ENCODE results near the gene SLC10A3.

SLC10A3 gene

GRCh38 chrX:154471839-154472684, 18.4 kb downstream of the SLC10A3 start:
- no peaks in the 10 kb centered on the region for H3K9me3 ChIP-seq (ENCODE audit: control insufficient read depth, insufficient read depth, low read depth, low read length)
- 0 out of 2 replicates have a peak, but pooled peaks have one; percentile 25 for TF ChIP-seq ZFHX2 (tag by site-specific recombination; conservative IDR thresholded peaks at IDR 0.05)
- TF ChIP-seq GLIS1 (tag by site-specific recombination; IDR thresholded peaks at IDR 0.05): peak; percentile 68
- peak; percentile 44 for TF ChIP-seq ZIC2 (tag by site-specific recombination; IDR thresholded peaks at IDR 0.05)
- peak; percentile 46; the same call in 1 of the 2 replicates for TF ChIP-seq ZNF600 (tag by site-specific recombination; IDR thresholded peaks at IDR 0.05)
- no peak for TF ChIP-seq ZBTB6 (tag by site-specific recombination; IDR thresholded peaks at IDR 0.05)
- TF ChIP-seq SCRT2 (tag by site-specific recombination; IDR thresholded peaks at IDR 0.05): peak; percentile 95
- TF ChIP-seq SCRT1 (tag by site-specific recombination; IDR thresholded peaks at IDR 0.05; ENCODE audit: borderline replicate concordance): peak; percentile 67; the same call in 1 of the 2 replicates
- no peak for TF ChIP-seq OVOL3 (tag by site-specific recombination; IDR thresholded peaks at IDR 0.05)
- TF ChIP-seq ZBTB20 (tag by site-specific recombination; IDR thresholded peaks at IDR 0.05): peak; percentile 62
- no peak overlapping the region for H3K4me3 ChIP-seq (ENCODE audit: low read depth, low read length)
- peaks cover 0 to 64% of the 10 kb centered on the region in 2 experiments; a peak in 2 of 3 replicates for H3K36me3 ChIP-seq (ENCODE audit: control insufficient read depth in 2 of 2, insufficient read depth in 1 of 2, low read length in 2 of 2)
- no peak overlapping the region for H3K27ac ChIP-seq (ENCODE audit: extremely low read depth, low read depth, low read length)
- ChIA-PET POLR2A (interaction anchor here (0.7 to 1.3 kb wide), 2 partner anchors 9 to 18 kb away, joined by 3 to 4 read pairs; partner anchors contain the start of gene SLC10A3), CTCF (no interaction called here)
- H3K4me1 ChIP-seq (ENCODE audit: control insufficient read depth, insufficient read depth, low read length): no peaks in the 10 kb centered on the region

GRCh38 chrX:154470914-154471568, 19.4 kb downstream of the SLC10A3 start:
- peaks cover 0 to 70% of the 10 kb centered on the region in 2 experiments; a peak in 2 of 3 replicates for H3K36me3 ChIP-seq (ENCODE audit: control insufficient read depth in 2 of 2, insufficient read depth in 1 of 2, low read length in 2 of 2)
- H3K9me3 ChIP-seq (ENCODE audit: control insufficient read depth, insufficient read depth, low read depth, low read length): no peaks in the 10 kb centered on the region
- no peak overlapping the region for H3K27ac ChIP-seq (ENCODE audit: extremely low read depth, low read depth, low read length)
- H3K4me1 ChIP-seq (ENCODE audit: control insufficient read depth, insufficient read depth, low read length): no peaks in the 10 kb centered on the region
- TF ChIP-seq ZNF394 (tag by site-specific recombination; IDR thresholded peaks at IDR 0.05; ENCODE audit: borderline replicate concordance): no peak
- peak; percentile 72 for TF ChIP-seq KLF1 (tag by site-specific recombination; IDR thresholded peaks at IDR 0.05)
- no peak overlapping the region for H3K4me3 ChIP-seq (ENCODE audit: low read depth, low read length)
- CTCF ChIA-PET: interaction anchor here (0.8 kb wide), 1 partner anchor 52 kb away, joined by 8 read pairs; no protein-coding TSS in a partner anchor
- POLR2A ChIA-PET: interaction anchor here (1.3 kb wide), 1 partner anchor 19 kb away, joined by 4 read pairs; the partner anchor contains the start of gene SLC10A3

DNA sequence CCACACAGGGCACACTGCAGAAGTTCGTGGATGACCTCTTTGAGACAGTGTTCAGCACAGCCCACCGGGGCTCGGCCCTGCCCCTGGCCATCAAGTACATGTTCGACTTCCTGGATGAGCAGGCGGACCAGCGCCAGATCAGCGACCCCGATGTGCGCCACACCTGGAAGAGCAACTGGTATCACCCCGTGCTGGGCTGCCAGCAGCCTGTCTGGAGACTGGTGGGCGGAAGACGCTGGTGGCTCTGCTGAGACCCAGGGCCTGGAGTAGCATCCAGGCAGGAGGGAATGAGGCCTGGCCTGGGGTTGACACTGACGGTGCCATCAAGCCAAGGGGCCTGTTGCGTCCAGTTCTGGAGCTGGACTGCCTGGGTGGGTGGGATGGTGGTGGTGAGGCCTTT, 20.0 kb downstream of the SLC10A3 start:
- Histone ChIP-seq H3K36me3 (ENCODE audit: control insufficient read depth in 2 of 2, insufficient read depth in 1 of 2, low read length in 2 of 2) (peaks cover 0 to 76% of the 10 kb centered on the region in 2 experiments; a peak in 2 of 3 replicates), H3K4me1 (ENCODE audit: control insufficient read depth, insufficient read depth, low read length) (no peaks in the 10 kb centered on the region), H3K4me3 (ENCODE audit: low read depth, low read length) (no peak overlapping the region), H3K9me3 (ENCODE audit: control insufficient read depth, insufficient read depth, low read depth, low read length) (no peaks in the 10 kb centered on the region), H3K27ac (ENCODE audit: extremely low read depth, low read depth, low read length) (no peak overlapping the region)
- CTCF ChIA-PET: no interaction called here
- TF ChIP-seq ZEB2 (tag by site-specific recombination; IDR thresholded peaks at IDR 0.05): no peak
- no peak for TF ChIP-seq ZNF112 (tag by site-specific recombination; IDR thresholded peaks at IDR 0.05)
- TF ChIP-seq ZNF629 (tag by site-specific recombination; IDR thresholded peaks at IDR 0.05): no peak
- TF ChIP-seq ZNF549 (tag by site-specific recombination; IDR thresholded peaks at IDR 0.05): no peak
- TF ChIP-seq ZNF221 (tag by site-specific recombination; IDR thresholded peaks at IDR 0.05; ENCODE audit: borderline replicate concordance): no peak
- TF ChIP-seq HOXD13 (CRISPR knock-in tag; IDR thresholded peaks at IDR 0.05; ENCODE audit: borderline replicate concordance): no peak
- no peak for TF ChIP-seq ZNF561 (tag by site-specific recombination; IDR thresholded peaks at IDR 0.05; ENCODE audit: borderline replicate concordance)
- TF ChIP-seq TRIM28 (IDR thresholded peaks at IDR 0.05; ENCODE audit: borderline replicate concordance, low read length): no peak
- TF ChIP-seq ZNF211 (tag by site-specific recombination; IDR thresholded peaks at IDR 0.05; ENCODE audit: low read depth): no peak
- TF ChIP-seq MYNN (tag by site-specific recombination; IDR thresholded peaks at IDR 0.05; ENCODE audit: borderline replicate concordance): no peak
- TF ChIP-seq ZNF792 (tag by site-specific recombination; IDR thresholded peaks at IDR 0.05): no peak
- TF ChIP-seq ZNF433 (tag by site-specific recombination; IDR thresholded peaks at IDR 0.05; ENCODE audit: low read depth): no peak
- TF ChIP-seq, protein P1, sequence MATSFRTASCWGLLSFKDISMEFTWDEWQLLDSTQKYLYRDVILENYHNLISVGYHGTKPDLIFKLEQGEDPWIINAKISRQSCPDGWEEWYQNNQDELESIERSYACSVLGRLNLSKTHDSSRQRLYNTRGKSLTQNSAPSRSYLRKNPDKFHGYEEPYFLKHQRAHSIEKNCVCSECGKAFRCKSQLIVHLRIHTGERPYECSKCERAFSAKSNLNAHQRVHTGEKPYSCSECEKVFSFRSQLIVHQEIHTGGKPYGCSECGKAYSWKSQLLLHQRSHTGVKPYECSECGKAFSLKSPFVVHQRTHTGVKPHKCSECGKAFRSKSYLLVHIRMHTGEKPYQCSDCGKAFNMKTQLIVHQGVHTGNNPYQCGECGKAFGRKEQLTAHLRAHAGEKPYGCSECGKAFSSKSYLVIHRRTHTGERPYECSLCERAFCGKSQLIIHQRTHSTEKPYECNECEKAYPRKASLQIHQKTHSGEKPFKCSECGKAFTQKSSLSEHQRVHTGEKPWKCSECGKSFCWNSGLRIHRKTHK (tag by site-specific recombination; IDR thresholded peaks at IDR 0.05): no peak
- POLR2A ChIA-PET: interaction anchor here (1.3 kb wide), 1 partner anchor 20 kb away, joined by 4 read pairs; the partner anchor contains the start of gene SLC10A3

Data from HEK293 (cell line).